PFSK-1 (cell line): Measurements from ENCODE around the gene DCLK2.

Source experiments
- FOXP2 ChIP-seq: optimal IDR thresholded peaks from 2 replicates; pipeline ENCODE3; 2011; ENCODE audit warnings: borderline replicate concordance, control low read depth, inconsistent platforms; ENCODE audit not compliant: insufficient read depth; ENCODE audit errors: extremely low read length, extremely low read depth
- POLR2AphosphoS5 ChIP-seq: IDR thresholded peaks from 2 replicates; pipeline ENCODE4 v1.6.1; 2012; ENCODE audit warnings: low read depth, mild to moderate bottlenecking, control low read depth, low read length, moderate library complexity
- SIN3A ChIP-seq: IDR thresholded peaks from 2 replicates; pipeline ENCODE4 v1.6.1; 2012; ENCODE audit warnings: mild to moderate bottlenecking, low read length, moderate library complexity, borderline replicate concordance; ENCODE audit not compliant: insufficient read depth
- TAF1 ChIP-seq: IDR thresholded peaks from 2 replicates; pipeline ENCODE4 v1.6.1; 2012; ENCODE audit warnings: low read length, control low read depth, borderline replicate concordance; ENCODE audit not compliant: insufficient read depth
- TF ChIP-seq, protein P1 (sequence below), 2 experiments: IDR thresholded peaks; 2 replicates each; pipeline versions ENCODE4 v1.6.1 to v1.8.0; 2011 to 2012; ENCODE audit warnings: low read depth in 2 of 2, low read length in 2 of 2, control low read depth in 1 of 2, inconsistent platforms in 1 of 2, mild to moderate bottlenecking in 1 of 2, moderate library complexity in 1 of 2; ENCODE audit not compliant: insufficient read depth in 1 of 2

DNA sequence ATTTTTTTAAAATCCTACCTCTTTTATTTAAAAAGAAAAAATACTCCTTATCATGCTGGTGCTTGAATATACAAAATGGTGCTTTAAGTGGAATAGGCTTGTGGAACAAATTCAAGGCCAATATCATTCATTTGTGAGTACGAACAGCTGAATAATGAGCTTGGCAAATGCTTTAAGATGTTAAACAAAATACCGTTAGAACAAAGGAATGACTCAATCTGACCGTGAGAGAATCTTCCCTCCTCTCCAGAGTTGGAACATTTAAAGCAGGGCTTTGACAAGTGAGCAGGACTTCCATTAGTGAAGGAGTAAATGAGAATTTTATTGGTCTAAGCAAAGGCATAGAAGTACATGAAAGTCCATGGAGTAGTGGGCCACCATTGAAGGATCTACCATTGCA is 74.5 kb downstream of the DCLK2 start:
- TF ChIP-seq POLR2AphosphoS5: no peak
- TF ChIP-seq TAF1: no peak
- no peak for TF ChIP-seq SIN3A
- TF ChIP-seq, protein P1, sequence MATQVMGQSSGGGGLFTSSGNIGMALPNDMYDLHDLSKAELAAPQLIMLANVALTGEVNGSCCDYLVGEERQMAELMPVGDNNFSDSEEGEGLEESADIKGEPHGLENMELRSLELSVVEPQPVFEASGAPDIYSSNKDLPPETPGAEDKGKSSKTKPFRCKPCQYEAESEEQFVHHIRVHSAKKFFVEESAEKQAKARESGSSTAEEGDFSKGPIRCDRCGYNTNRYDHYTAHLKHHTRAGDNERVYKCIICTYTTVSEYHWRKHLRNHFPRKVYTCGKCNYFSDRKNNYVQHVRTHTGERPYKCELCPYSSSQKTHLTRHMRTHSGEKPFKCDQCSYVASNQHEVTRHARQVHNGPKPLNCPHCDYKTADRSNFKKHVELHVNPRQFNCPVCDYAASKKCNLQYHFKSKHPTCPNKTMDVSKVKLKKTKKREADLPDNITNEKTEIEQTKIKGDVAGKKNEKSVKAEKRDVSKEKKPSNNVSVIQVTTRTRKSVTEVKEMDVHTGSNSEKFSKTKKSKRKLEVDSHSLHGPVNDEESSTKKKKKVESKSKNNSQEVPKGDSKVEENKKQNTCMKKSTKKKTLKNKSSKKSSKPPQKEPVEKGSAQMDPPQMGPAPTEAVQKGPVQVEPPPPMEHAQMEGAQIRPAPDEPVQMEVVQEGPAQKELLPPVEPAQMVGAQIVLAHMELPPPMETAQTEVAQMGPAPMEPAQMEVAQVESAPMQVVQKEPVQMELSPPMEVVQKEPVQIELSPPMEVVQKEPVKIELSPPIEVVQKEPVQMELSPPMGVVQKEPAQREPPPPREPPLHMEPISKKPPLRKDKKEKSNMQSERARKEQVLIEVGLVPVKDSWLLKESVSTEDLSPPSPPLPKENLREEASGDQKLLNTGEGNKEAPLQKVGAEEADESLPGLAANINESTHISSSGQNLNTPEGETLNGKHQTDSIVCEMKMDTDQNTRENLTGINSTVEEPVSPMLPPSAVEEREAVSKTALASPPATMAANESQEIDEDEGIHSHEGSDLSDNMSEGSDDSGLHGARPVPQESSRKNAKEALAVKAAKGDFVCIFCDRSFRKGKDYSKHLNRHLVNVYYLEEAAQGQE (IDR thresholded peaks at IDR 0.05; ENCODE audit: insufficient read depth in 1 of 2, low read depth in 2 of 2, low read length in 2 of 2): no peak
- TF ChIP-seq FOXP2: no peak
